Hindlimb muscle (tissue), 1 donor: ENCODE measurements around the gene SUDS3. TPM values are rescaled to one million over a fixed set of nuclear protein-coding genes. Genes with fewer than 3 reads are reported as not detected.

Experiments
- DNase-seq: peaks from one replicate; pipeline ENCODE4 v3.0.0-alpha.2; 2013
- polyA plus RNA-seq: library from polyadenylated mRNA; unstranded; fragments of 120-200 nt; gene quantifications from one replicate; pipeline ENCODE4 v1.2.1, GENCODE V29; 2013; ENCODE audit not compliant: insufficient read length

The SUDS3 gene
- polyA plus RNA-seq, 1 donor = 30.8 TPM

GRCh38 chr12:118357257-118358007 lies 18.9 kb upstream of the SUDS3 start:
- peak; percentile 49 for DNase-seq

GRCh38 chr12:118358008-118358359 lies 18.4 kb upstream of the SUDS3 start:
- DNase-seq = no peak

- DNase-seq = no peak
Observed at GRCh38 chr12:118358612-118359540, 17.5 kb upstream of the SUDS3 start.

- no peak for DNase-seq
Observed at GRCh38 chr12:118359541-118359915, 16.8 kb upstream of the SUDS3 start.

DNA sequence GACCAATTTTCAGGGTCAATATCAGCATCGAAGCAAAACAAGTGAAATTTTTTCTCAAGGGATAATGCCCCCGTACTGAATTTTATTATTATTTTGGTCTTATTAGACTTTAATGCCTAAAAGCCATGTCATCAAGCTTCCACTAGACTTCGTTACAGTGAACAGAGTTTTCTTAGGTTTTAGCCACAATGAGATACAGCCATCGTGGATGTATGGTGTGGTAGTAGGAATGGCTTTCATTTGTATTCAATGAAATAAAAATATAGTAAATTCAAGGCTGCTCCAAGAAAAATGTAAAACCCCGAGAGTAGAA lies 15.3 kb upstream of the SUDS3 start:
- DNase-seq = no peak

GRCh38 chr12:118361889-118362288 lies 14.5 kb upstream of the SUDS3 start:
- no peak for DNase-seq

DNA sequence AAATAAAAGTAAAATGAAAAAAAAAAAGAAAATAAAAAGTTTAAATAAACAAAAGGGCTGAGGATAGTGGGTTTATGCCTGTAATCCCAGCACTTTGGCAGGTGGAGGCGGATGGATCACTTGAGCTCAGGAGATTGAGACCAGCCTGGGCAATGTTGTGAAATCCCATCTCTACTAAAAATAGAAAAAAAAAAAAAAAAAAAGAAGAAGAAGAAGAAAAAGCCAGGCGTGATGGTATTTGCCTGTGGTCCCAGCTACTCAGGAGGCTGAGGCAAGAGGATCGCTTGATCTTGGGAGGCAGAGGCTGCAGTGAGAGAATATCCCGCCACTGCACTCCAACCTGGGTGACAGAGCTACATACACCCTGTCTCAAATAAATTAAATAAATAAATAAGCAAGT lies 7.5 kb upstream of the SUDS3 start:
- DNase-seq = no peak

- no peak for DNase-seq
Observed at GRCh38 chr12:118370601-118371000, 5.8 kb upstream of the SUDS3 start.

DNA sequence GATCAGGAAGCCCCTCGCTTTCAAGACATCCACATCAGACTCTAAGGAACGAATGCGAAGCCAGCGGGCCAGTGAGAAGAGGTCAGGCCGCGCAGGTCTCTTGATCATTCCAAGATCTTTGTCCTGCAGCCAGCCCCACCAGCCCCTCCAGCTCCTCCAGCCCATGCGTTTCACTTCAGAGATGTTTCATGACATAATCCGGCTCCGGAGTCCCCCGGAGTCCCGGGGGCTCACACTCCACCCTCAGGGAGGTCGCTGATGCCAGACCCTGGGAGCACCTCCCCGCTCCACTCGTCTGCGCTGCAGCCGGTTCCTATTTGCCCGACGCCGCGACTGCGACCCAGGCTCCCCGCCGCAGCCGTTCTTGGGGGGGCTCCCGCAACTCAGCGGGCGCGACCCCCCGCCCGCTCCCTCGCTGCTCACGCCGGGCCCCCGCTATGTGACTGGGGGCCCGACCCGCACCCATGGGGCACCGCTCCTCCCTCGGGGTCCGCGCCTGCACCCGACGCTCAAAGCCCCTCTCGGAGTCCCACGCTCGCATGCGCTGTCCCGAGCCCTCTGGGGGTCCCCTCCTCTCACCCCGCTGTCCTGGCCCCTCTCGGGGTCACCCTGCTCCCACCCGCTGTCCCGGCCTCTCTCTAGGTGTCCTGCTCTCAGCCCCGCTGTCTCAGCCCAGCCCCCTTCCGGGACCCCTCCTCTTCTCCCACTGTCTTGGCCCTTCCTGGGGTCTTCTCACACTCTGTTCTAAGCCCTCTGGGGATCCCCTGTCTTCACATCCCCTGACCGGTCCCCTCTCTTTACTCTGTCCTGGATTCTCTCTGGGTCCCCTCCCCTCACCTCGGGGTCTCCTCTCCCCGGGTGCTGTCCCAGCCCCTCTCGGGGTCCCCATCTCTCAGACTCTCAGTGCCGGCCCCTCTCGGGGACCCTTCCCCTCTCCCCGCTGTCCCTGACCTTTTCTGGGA lies 4.8 kb upstream of the SUDS3 start:
- DNase-seq = no peak

DNA sequence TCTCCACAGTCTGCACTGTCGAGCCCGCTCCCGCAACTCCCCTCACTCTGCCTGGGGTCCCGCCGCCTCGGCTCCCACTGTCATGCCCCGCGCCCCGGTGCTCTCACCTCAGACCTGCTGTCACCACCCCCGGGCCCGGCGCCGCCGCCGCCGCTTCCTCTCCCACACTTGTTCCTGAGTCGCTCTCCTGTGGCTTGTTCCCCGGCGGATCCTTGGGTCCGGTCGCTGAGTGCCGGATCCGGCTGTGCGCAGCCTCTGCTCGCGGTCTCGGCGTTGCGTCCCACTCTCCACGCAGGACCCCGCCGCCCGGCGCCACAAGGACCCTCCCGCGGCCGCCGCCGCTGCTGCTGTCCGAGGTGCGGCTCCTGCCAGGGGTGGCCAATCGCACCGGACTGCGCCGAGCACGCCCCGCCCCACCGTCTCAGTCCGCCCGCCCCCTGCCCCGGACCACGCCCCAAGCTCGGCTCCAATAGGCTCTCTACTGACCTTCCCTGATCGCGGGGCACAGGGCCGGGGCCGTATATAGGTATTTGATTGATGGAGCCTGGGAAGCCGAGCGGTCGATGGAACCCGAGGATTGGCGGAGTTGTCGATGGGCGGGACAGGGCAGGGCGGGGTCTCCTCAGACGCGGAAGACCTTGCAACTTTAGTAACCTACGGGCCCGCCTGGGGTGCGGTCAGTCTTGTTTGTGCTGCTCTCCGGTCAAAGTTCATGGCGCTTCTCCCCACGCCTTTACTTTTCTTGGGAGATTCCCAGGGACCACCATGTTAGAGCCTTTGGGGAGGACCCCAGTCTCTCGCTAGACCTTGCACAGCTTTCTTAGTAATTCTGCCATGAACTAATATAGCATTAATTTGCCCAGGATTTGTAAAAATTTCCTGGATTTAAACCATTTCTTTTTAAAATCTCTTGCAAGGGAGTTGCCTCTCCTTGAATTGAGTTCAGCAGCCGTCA lies 3.5 kb upstream of the SUDS3 start, which contains the start of gene TAOK3:
TSS of gene TAOK3 (minus strand) at position 367 of the 955 bp plus-strand sequence. CDS start 117,340 bp downstream, outside the sequence.
- DNase-seq = peak; percentile 97

GRCh38 chr12:118373616-118374015 lies 2.7 kb upstream of the SUDS3 start:
- no peak for DNase-seq

DNA sequence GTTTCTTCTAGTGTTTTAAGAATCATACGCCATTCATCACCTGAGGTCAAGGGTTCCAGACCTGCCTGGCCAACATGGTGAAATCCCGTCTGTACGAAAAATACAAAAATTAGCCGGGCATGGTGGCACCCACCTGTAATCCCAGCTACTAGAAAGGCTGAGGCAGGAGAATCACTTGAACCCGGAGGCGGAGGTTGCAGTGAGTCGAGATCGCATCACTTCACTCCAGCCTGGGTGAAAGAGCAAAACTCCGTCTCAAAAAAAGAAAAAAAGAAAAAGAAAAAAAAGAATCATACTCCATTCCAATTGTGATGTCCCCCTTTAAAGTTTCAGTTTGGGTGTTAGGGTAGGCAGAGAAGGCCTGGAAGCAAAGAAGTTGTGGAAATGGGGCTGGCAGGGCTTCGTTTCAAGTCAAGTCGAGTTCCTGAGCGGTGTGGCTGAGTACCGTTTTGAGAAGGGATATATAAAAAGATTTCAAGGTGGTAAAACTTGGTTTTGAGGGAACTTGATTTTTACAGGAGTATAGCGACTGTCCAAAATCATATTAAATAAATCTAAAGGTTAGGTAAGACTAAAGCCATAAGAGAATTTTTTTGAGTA lies 2.1 kb upstream of the SUDS3 start:
- DNase-seq = no peak

DNA sequence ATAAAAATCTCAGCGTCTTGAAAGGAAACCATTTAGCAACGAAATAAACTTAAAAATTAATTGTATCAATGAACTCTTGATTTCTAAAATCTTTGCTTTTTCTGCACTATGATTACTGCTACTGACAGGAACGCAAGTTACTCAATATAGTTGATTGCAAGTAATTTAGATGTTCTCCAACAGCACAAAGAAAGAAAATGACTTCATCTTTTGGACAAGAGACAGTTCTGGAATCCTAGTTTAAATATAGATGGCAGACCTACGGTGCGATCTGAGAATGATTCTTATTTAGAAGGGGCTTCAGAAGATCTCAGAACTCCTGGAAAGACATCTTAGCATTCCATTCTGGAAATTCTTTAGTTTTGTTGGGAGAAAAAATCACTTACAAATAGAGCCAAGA lies 1.4 kb upstream of the SUDS3 start:
- no peak for DNase-seq

DNA sequence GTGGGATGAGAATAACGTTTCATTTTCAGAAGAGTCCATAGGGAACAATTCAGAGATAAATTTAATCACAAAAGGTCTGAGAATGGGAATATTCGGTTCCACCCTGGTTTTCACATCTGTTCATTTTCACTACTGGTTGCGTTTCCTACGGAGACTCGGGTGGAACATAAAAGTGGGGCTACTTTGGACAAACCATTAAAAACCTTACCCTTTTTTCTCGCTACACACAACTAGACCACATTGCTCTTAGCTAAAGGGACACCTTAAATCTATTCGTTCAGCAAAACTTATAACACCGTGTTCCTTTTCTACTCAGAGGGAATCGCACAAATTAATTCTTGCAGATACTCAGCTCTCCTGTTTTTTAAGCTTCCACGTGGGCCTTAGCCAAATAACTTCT lies 1.0 kb upstream of the SUDS3 start:
- DNase-seq = no peak

- no peak for DNase-seq
Observed at GRCh38 chr12:118377021-118377883, 897 bp downstream of the SUDS3 start.

- peak; percentile 69 for DNase-seq
Observed at GRCh38 chr12:118377884-118378470, 1.6 kb downstream of the SUDS3 start.

DNA sequence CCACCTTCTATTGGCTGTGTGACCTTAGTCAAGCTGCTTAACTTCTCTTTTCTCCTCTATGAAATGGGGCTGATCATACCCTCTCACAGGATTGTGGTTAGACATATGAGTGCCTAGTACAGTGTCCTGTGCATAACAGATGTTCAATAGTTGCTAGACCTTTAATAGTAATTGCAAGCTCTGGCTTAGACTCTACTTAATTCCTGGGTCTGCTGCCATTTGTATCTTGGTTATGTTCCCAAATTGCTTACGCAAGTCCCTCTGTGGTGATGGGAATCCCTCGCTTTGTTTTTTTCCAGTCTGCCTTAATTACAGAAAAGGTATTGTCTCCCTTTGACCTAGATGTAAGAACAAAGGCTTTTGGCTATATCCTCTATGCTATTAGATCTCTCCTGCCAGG lies 15.1 kb downstream of the SUDS3 start:
- DNase-seq = no peak

DNA sequence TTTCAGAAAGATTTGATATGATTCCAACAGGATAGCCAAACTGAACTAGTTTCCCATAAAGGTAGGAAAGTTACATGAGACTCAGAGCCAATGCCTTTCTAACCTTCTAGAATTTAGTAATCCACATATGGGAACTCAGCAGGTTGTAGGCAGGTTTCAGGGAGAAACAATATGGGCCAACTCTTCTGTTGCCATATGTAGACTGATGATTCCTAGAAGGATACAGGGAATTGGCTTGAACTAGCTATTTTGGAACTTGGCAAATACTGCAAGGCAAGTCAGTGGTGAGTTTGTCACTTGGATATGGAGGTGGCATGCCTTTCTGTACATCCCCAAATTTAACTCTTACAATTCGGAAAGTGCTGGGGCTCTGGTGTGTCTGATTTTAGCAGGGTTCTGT lies 15.5 kb downstream of the SUDS3 start:
- DNase-seq = no peak

GRCh38 chr12:118397708-118398440 lies 21.5 kb downstream of the SUDS3 start:
- no peak for DNase-seq
